ENCODE data around the gene HDGFL2.
"Not testable (repeated sequence)": the region's sequence is repeated elsewhere in the genome, so short reads cannot be mapped to it uniquely, and the experiment has no call there.

The HDGFL2 gene

GRCh38 chr19:4522291-4523002 is 50.4 kb downstream of the HDGFL2 start:
- no peak for TF ChIP-seq CTCF (IDR thresholded peaks at IDR 0.05; ENCODE audit: insufficient read depth, missing control alignments)
- FAIRE-seq (no peak), DNase-seq (ENCODE audit: insufficient read length, low spot score) (no peak)

GRCh38 chr19:4523306-4524110 is 51.4 kb downstream of the HDGFL2 start:
- TF ChIP-seq CTCF (IDR thresholded peaks at IDR 0.05; ENCODE audit: insufficient read depth, missing control alignments), result peak; percentile 51
- peak; percentile 70 for DNase-seq (ENCODE audit: insufficient read length, low spot score)
- no peak for FAIRE-seq

GRCh38 chr19:4524808-4525562 is 52.9 kb downstream of the HDGFL2 start:
- DNase-seq (ENCODE audit: insufficient read length, low spot score) (peak; percentile 77), FAIRE-seq (no peak)

GRCh38 chr19:4525563-4526002 is 53.5 kb downstream of the HDGFL2 start:
- no peak for TF ChIP-seq CTCF (IDR thresholded peaks at IDR 0.05; ENCODE audit: insufficient read depth, missing control alignments)
- no peak for DNase-seq (ENCODE audit: insufficient read length, low spot score)
- FAIRE-seq, result no peak

More at GRCh38 chr19:4524808-4525562, 52.9 kb downstream of the HDGFL2 start:
- TF ChIP-seq CTCF (IDR thresholded peaks at IDR 0.05; ENCODE audit: insufficient read depth, missing control alignments), result peak; percentile 62

- not testable (repeated sequence) for FAIRE-seq; DNase-seq (ENCODE audit: insufficient read length, low spot score)
These were observed 55.3 kb downstream of the HDGFL2 start for GRCh38 chr19:4527377-4527776.

GRCh38 chr19:4528843-4529242 is 56.7 kb downstream of the HDGFL2 start:
- no peak for FAIRE-seq
- DNase-seq (ENCODE audit: insufficient read length, low spot score), result no peak
- no peak for TF ChIP-seq CTCF (IDR thresholded peaks at IDR 0.05; ENCODE audit: insufficient read depth, missing control alignments)

- DNase-seq (ENCODE audit: insufficient read length, low spot score), result no peak
- no peak for TF ChIP-seq CTCF (IDR thresholded peaks at IDR 0.05; ENCODE audit: insufficient read depth, missing control alignments)
- no peak for FAIRE-seq
These were observed 57.9 kb downstream of the HDGFL2 start for GRCh38 chr19:4529924-4530522.
